BLaER1 (cell line): ENCODE results near the gene SMOC2.

Experiments used
- H3K27ac ChIP-seq: shearing (Covaris generic); formaldehyde crosslinking; 2 replicates; pipeline ENCODE4 v1.8.1; 2022
- H3K27me3 ChIP-seq: shearing (Covaris generic); formaldehyde crosslinking; 2 replicates; pipeline ENCODE4 v1.8.1; 2022
- H3K36me3 ChIP-seq: shearing (Covaris generic); formaldehyde crosslinking; 2 replicates; pipeline ENCODE4 v1.8.1; 2022
- H3K4me1 ChIP-seq: shearing (Covaris generic); formaldehyde crosslinking; 2 replicates; pipeline ENCODE4 v1.8.1; 2022
- H3K4me2 ChIP-seq: shearing (Covaris generic); formaldehyde crosslinking; 2 replicates; pipeline ENCODE4 v1.8.1; 2022
- H3K4me3 ChIP-seq: shearing (Covaris generic); formaldehyde crosslinking; 2 replicates; pipeline ENCODE4 v1.8.1; 2022
- H3K9ac ChIP-seq: shearing (Covaris generic); formaldehyde crosslinking; 2 replicates; pipeline ENCODE4 v1.8.1; 2022
- H3K9me3 ChIP-seq: shearing (Covaris generic); formaldehyde crosslinking; 2 replicates; pipeline ENCODE4 v1.8.1; 2022
- H4K20me1 ChIP-seq: shearing (Covaris generic); formaldehyde crosslinking; 2 replicates; pipeline ENCODE4 v1.8.1; 2022
- Cebpa-rat ChIP-seq: shearing (Covaris generic); IDR thresholded peaks from 2 replicates; pipeline ENCODE4 v1.8.1; 2022

SMOC2 gene

DNA sequence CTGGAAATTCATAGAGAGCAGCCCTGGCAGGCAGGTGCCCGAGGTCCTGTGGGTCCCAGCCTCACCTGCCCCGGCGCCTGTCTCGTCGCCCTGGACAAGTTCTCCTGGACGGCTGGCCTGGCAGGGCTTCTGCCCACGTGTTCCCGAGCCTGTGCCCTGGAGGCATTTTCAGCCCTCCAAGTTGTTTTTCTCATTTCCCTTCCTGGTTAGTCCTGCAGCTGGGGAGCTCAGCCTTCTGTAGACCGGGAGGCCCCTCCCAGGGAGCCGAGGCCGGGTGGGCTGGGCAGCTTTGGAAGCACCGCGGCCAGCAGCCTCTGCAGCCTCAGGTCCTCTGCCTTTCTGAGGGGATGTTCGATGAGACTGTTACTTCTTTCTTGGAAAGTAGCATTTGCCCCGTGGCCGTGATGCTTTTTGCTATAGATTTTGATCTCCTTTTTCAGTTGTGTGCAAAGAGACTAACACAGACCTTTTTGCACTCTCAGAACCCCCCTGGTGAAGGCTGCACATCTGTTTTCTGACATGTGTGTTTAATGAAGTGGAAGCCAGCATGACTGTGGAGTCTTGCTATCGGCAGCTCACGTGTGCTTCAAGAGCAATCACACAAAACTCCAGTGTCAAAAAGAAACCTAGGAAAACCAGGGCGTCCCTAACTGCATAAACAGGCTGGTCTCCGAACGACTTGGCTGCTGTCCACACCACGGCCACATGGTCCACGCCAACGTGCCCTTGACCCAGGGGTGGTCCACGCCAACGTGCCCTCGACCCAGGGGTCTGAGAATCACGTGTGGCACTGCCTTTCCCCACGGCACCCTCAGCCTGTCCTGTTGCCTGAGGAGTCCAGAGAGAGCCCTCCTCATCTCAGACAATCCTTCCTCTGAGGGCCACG lies 207.5 kb downstream of the SMOC2 start:
- no peak for TF ChIP-seq Cebpa-rat
- Histone ChIP-seq H3K4me3 (no peak overlapping the region), H3K36me3 (no peaks in the 10 kb centered on the region), H4K20me1 (no peaks in the 10 kb centered on the region), H3K4me1 (peaks cover 24% of the 10 kb centered on the region), H3K9ac (no peak overlapping the region), H3K9me3 (no peaks in the 10 kb centered on the region), H3K4me2 (peak overlapping the region; percentile 32), H3K27ac (no peak overlapping the region), H3K27me3 (no peaks in the 10 kb centered on the region)

DNA sequence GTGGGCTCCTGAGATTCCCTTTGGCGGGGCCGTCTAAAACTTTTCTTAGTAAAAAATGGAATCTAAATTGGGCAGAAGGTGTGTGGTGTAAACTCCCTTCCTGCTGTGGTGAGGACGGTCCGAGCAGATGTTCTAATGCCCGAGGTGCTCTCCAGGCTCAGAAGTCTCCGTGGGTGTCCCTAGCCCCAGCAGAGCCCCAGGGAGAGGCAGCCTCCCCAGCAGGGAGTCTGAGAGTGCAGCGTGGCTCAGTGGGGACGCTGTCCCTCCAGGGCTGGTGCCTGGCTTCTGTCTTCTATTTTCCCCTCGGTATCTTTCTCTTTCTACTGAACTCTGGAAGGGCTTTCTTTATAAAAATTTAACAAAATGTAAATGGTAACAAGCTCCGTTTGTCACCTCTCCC lies 208.2 kb downstream of the SMOC2 start:
- H3K36me3 ChIP-seq = no peaks in the 10 kb centered on the region
- no peaks in the 10 kb centered on the region for H3K27me3 ChIP-seq
- no peak overlapping the region for H3K9ac ChIP-seq
- H3K27ac ChIP-seq = no peak overlapping the region
- H3K4me3 ChIP-seq = no peak overlapping the region
- H4K20me1 ChIP-seq = no peaks in the 10 kb centered on the region
- no peak for TF ChIP-seq Cebpa-rat
- H3K9me3 ChIP-seq = no peaks in the 10 kb centered on the region
- H3K4me2 ChIP-seq = no peak overlapping the region
- H3K4me1 ChIP-seq = peaks cover 24% of the 10 kb centered on the region

DNA sequence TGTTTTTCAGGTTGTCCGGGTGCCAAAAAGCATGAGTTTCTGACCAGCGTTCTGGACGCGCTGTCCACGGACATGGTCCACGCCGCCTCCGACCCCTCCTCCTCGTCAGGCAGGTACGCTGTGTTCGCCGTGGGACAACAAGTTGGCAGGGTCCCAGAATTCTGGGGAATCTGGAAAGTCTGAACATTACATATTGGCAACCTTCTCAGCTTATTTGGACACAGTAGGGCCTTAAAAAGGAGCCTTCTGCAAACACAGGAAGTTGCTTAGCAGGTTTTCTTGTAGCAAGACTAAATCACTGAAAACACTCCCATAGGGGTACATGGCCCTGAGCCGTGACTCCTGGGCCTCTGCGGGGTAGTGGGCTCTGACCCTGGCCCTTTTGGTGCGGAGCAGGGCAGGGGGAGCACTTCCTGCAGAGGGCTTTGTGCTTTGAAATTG lies 209.7 kb downstream of the SMOC2 start:
- Histone ChIP-seq H3K27ac (no peak overlapping the region), H4K20me1 (no peaks in the 10 kb centered on the region), H3K27me3 (no peaks in the 10 kb centered on the region), H3K4me2 (no peak overlapping the region), H3K9me3 (no peaks in the 10 kb centered on the region), H3K4me1 (peaks cover 28% of the 10 kb centered on the region), H3K9ac (no peak overlapping the region), H3K36me3 (no peaks in the 10 kb centered on the region), H3K4me3 (no peak overlapping the region)
- TF ChIP-seq Cebpa-rat = no peak

DNA sequence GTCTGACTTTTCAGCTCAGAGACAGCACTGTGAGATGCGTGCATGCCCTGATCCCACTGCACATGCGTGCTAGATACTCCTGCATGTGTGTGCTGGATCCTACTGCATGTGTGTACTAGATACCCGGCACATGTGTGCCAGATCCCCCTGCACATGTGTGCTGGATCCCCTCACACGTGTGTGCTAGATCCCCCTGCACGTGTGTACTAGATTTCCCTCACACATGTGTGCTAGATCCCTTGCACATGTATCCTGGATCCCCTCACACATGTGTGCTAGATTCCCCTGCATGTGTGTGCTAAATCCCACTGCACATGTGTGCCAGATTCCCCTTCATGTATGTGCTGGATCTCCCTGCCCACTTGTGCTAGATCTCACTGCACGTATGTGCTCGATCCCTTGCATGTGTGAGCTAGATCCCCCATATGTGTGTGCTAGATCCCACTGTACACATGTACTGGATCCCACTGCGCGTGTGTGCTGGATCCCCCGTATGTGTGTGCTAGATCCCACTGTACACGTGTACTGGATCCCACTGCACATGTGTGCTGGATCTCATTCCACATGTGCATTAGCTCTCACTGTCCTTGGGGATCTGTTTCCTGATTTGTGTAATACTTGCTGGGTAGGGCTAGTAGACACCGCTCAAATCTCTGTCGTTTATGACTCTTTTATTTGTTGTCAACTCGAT lies 214.6 kb downstream of the SMOC2 start:
- no peak overlapping the region for H3K4me3 ChIP-seq
- H3K9ac ChIP-seq = no peak overlapping the region
- H4K20me1 ChIP-seq = no peaks in the 10 kb centered on the region
- H3K36me3 ChIP-seq = no peaks in the 10 kb centered on the region
- no peak overlapping the region for H3K4me2 ChIP-seq
- peaks cover 10% of the 10 kb centered on the region for H3K9me3 ChIP-seq
- 0 out of 2 replicates have a peak, but pooled peaks cover 4% of the 10 kb centered on the region for H3K4me1 ChIP-seq
- H3K27ac ChIP-seq = no peak overlapping the region
- no peaks in the 10 kb centered on the region for H3K27me3 ChIP-seq
- TF ChIP-seq Cebpa-rat = no peak

DNA sequence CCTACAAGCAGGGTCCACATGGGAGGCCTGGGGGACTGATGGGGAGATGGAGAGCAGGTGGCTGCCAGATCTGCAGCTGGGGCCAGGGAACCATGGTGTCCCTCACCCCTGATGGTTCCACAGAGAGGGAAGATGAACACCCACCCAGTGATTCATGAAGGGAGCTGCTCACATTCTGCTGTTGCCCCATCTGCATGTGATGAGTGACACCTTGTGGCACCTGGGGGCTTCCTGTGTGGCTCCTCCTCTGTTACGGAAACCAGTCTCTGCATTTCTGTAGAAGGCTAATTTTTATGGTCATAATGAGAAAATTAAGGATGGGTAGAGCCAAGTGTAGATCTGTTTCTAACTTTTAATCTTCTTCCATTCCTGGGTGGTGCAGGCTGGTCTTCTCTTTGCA lies 217.1 kb downstream of the SMOC2 start:
- H3K9ac ChIP-seq = no peak overlapping the region
- H3K36me3 ChIP-seq = no peaks in the 10 kb centered on the region
- H3K4me3 ChIP-seq = no peak overlapping the region
- H3K27me3 ChIP-seq = no peaks in the 10 kb centered on the region
- peaks cover 10% of the 10 kb centered on the region for H3K9me3 ChIP-seq
- H3K4me1 ChIP-seq = peaks cover 8% of the 10 kb centered on the region
- H4K20me1 ChIP-seq = no peaks in the 10 kb centered on the region
- H3K4me2 ChIP-seq = no peak overlapping the region
- no peak overlapping the region for H3K27ac ChIP-seq
- no peak for TF ChIP-seq Cebpa-rat

DNA sequence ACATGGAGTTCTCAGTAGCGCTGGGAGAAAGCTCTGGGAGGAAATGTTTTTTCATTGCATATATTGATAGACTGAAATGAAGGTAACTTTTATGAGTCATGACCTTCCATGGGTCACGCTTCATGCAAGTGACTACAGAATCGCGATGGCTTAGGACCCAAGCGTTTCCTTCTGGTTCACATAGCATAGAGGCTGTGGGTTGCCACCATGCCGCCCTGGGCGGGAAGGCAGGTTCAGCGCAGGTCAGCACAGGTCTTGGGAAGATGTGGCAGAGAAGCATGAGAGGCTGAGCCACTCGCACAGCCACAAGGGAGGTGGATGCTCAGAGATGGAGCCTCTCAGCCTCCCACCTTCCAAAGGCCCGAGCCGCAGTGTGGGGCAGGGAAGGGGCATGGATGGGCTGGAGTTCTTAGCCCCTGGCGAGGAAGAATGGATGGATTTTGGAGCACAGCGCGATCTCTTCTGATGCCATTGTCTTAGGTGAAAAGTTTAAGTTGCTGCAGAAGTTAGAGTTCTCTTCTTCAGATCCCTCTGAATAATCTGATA lies 219.5 kb downstream of the SMOC2 start:
- Histone ChIP-seq H3K36me3 (no peaks in the 10 kb centered on the region), H3K9me3 (peaks cover 10% of the 10 kb centered on the region), H4K20me1 (no peaks in the 10 kb centered on the region), H3K4me1 (peaks cover 9% of the 10 kb centered on the region), H3K9ac (no peak overlapping the region), H3K4me3 (no peak overlapping the region), H3K27ac (no peak overlapping the region), H3K4me2 (no peak overlapping the region), H3K27me3 (no peaks in the 10 kb centered on the region)
- no peak for TF ChIP-seq Cebpa-rat

DNA sequence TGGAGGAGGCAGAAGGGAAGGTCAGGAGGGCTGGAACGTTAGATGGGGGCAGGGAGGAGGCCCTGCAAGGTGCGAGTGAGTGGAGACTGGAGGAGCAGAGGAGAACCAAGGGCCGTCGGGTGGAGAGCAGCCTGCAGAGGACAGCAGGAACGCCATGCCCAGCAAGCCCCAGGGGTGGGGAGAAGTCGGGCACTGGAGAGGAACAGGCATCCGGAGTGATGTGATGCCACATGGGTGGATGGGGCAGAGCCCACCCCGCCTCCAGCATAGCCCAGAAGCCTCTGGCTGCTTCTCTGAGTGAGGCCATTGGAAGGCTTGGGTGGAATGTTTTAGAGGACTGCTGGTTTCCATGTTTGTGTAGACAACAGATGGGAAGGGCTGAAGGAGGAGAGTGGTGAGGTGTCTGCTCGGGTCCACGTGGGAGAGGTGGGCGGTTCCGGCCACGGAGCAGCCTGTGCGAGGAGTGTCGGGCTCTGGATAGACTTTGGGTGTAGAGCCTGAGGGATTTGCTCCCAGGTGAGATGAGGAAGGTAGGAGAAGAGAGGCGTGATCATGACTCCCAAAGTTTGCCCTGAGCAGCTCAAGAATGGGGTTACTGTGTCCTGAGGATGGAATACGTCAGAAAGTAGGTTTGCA lies 221.4 kb downstream of the SMOC2 start:
- H3K9ac ChIP-seq = no peak overlapping the region
- H3K4me1 ChIP-seq = peaks cover 9% of the 10 kb centered on the region
- peaks cover 10% of the 10 kb centered on the region for H3K9me3 ChIP-seq
- no peak overlapping the region for H3K27ac ChIP-seq
- H3K27me3 ChIP-seq = no peaks in the 10 kb centered on the region
- H4K20me1 ChIP-seq = no peaks in the 10 kb centered on the region
- H3K36me3 ChIP-seq = no peaks in the 10 kb centered on the region
- peak overlapping the region; percentile 69; the same call in 1 of the 2 replicates for H3K4me2 ChIP-seq
- H3K4me3 ChIP-seq = no peak overlapping the region
- TF ChIP-seq Cebpa-rat = no peak

DNA sequence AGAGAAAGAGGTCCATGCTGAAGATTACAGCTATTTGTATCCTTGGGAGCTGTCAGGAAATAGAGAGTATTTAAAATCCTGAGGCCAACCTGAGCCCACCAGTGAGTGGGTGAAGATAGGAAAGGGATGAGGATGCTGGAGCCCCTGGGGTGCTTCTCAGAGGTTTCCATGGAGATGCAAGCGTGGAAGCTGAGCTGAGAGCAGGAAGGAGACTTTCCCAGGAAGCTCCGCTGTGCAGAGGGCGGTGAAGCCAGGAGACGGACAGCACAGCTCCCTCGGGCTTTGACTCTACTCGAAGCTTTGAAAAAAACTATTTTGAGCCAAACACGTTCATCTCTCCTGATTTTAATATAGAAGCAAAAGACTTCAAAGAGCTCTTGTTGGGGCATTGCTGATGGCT lies 222.1 kb downstream of the SMOC2 start:
- Histone ChIP-seq H3K27me3 (no peaks in the 10 kb centered on the region), H3K4me2 (peak overlapping the region; percentile 69), H3K36me3 (no peaks in the 10 kb centered on the region), H3K27ac (no peak overlapping the region), H3K9me3 (peaks cover 10% of the 10 kb centered on the region), H4K20me1 (no peaks in the 10 kb centered on the region), H3K9ac (no peak overlapping the region), H3K4me3 (no peak overlapping the region), H3K4me1 (peaks cover 9% of the 10 kb centered on the region)
- no peak for TF ChIP-seq Cebpa-rat

DNA sequence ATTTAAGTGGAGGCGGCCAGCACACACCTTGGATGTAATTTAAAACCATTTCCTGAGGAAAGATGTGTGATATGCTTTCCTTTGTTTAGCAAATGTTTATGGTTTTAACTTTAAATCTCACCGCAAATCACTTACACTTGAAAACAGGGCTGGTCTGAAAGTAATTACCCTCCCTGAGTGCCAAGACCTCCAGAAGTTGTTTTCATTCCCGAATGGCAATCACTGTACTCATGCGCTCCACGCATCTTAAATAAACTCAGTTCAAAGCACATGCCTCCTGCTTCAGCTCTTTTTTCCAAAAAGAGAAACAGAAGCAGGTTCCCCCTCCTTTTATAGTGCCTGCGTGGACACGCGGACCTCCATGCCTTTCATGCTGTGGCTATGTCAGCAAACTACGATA lies 224.0 kb downstream of the SMOC2 start:
- H3K36me3 ChIP-seq = no peaks in the 10 kb centered on the region
- H3K4me1 ChIP-seq = peaks cover 9% of the 10 kb centered on the region
- no peak overlapping the region for H3K4me3 ChIP-seq
- H3K27ac ChIP-seq = no peak overlapping the region
- no peak overlapping the region for H3K9ac ChIP-seq
- no peaks in the 10 kb centered on the region; the same call in 1 of the 2 replicates for H3K9me3 ChIP-seq
- H4K20me1 ChIP-seq = no peaks in the 10 kb centered on the region
- TF ChIP-seq Cebpa-rat = no peak
- H3K4me2 ChIP-seq = no peak overlapping the region
- no peaks in the 10 kb centered on the region for H3K27me3 ChIP-seq

DNA sequence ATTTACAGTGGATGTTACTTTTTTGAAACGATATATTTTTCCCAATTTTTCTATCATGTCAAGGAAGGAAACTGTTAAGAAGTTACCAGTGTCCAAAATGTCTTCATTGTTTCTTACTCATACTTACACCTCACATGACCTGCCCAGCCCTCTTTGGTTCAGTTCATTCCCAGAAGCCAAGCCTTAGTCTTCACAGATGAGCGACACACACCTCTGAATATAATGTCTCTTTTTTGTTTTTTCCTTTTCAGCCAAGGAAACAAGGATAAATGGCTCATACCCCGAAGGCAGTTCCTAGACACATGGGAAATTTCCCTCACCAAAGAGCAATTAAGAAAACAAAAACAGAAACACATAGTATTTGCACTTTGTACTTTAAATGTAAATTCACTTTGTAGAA lies 225.2 kb downstream of the SMOC2 start:
- Histone ChIP-seq H3K27ac (no peak overlapping the region), H3K4me3 (no peak overlapping the region), H3K9me3 (no peaks in the 10 kb centered on the region), H3K4me1 (peaks cover 9% of the 10 kb centered on the region), H3K27me3 (no peaks in the 10 kb centered on the region), H3K36me3 (no peaks in the 10 kb centered on the region), H3K9ac (no peak overlapping the region), H4K20me1 (no peaks in the 10 kb centered on the region), H3K4me2 (no peak overlapping the region)
- no peak for TF ChIP-seq Cebpa-rat
